ENCODE data around the gene SVIL.
"Not testable (repeated sequence)": the region's sequence is repeated elsewhere in the genome, so short reads cannot be mapped to it uniquely, and the experiment has no call there.

SVIL gene

DNA sequence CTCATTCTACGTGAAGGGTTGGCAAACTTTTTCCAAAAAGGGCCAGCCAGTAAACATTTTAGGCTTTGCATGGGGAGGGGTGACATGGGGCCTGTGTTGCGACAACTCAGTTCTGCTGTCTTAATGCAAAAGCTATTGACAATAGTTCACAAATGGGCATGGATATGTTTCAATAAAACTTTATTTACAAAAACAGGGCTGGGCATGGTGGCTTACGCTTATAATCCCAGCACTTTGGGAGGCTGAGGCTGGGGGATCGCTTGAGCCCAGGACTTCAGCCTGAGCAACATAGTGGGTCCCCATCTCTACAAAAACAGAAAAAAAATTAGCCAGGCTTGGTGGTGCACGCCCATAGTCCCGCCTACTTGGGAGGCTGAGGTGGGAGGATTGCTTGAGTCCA lies 141.1 kb downstream of the SVIL start:
- in situ Hi-C loops (cut with HindIII; ENCODE audit: low sequenced_read_pairs) = no loop called here

DNA sequence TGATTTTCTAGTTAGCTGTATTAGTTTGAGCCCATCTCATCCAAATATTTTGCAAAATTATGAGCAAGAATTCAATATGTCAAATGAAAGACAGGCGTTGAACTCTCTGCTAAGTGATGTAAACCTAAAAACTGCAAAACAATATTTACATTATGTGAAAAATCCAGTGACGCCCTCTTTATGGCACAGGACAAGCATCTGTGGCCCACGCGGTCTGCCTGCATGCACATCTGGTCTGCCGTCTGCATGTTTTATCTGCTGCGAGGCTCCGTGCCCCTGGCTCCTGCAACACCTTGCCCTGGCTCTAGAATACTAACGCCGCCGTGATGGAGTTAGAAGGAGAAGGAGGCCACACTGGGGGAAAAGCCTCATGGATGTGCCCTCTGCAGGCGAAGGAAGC lies 142.0 kb downstream of the SVIL start:
- in situ Hi-C loops (cut with HindIII; ENCODE audit: low sequenced_read_pairs) = no loop called here

DNA sequence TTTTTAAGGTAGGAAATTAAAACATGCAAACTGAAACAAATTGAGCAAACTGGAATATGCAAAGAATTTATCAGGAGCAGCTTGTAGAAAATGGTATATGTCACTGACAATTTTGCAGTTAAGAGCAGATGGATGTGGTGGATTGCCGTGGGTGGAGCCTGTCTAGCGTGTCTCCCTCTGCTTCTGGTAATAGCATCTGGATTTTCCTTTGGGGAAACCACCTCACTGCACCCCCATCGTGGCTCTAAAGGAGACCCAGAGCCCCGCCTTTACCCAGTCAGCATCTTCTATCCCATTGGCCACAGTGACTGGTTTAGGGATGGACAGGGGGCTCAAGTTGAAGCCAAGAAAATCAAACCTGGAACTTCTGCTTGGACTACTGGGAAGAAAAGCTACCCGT lies 142.9 kb downstream of the SVIL start:
- in situ Hi-C loops (cut with HindIII; ENCODE audit: low sequenced_read_pairs) = no loop called here

DNA sequence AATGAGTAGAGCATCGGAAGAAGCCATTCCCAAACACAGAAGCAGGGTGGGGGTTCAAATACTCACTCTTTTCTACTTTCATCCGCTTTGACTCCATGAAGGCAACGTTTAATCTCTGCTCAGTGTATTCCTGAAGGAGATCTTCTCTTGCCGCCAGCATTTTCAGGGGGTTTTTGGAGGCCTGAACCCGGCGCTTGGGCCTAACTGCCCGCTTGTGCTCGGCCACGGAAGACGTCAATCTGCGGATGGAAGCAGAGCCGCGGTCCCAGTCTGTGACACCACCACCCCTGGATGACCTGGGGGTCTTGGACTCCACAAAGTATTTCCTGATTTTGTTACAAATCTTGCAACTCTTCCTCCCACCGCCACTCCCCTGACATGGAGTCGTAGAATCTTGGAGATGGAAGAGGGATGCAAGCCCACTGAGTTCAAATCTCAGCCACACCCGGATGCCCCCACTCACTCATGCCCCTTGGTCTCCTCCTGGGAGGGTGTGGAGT lies 143.9 kb downstream of the SVIL start:
- in situ Hi-C loops (cut with HindIII; ENCODE audit: low sequenced_read_pairs) = not testable (repeated sequence)

DNA sequence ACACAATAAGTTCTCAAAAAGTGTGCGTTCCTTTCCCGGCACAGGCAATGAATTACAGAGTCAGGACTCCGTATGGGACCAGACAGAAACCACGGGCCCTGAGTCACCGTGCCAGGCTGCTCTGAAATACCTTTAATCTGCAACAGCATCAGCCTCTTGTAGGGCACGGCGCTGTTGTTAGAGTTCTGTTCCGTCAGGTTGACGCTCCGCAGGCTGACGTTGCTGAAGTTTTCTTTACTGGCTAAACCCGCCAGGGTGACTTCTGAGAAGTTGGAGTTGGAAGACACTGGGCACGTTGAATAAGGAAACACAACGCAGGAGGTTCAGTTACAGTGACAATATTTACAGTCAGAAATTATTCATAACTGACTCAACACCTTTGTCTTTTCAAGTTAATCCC lies 146.3 kb downstream of the SVIL start:
- in situ Hi-C loops (cut with HindIII; ENCODE audit: low sequenced_read_pairs) = not testable (repeated sequence)

DNA sequence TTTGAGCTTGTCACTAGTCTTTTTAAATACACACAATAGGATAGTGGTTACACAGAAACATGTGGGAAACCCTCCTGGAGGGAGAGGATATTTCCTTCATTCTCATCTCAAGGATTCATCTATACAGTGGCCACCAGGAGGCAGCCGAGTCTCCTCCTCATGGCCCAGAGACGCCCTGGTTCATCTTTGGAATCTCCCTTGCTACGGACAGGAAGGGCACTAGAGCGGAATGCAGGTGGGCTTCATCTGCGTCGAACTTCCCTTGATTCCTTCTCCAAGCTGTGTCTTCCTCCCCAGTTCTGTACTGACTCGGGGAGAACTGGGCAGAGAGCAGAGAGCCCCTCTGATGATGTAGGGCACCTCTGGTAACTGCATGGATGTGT lies 146.9 kb downstream of the SVIL start:
- in situ Hi-C loops (cut with HindIII; ENCODE audit: low sequenced_read_pairs) = not testable (repeated sequence)

DNA sequence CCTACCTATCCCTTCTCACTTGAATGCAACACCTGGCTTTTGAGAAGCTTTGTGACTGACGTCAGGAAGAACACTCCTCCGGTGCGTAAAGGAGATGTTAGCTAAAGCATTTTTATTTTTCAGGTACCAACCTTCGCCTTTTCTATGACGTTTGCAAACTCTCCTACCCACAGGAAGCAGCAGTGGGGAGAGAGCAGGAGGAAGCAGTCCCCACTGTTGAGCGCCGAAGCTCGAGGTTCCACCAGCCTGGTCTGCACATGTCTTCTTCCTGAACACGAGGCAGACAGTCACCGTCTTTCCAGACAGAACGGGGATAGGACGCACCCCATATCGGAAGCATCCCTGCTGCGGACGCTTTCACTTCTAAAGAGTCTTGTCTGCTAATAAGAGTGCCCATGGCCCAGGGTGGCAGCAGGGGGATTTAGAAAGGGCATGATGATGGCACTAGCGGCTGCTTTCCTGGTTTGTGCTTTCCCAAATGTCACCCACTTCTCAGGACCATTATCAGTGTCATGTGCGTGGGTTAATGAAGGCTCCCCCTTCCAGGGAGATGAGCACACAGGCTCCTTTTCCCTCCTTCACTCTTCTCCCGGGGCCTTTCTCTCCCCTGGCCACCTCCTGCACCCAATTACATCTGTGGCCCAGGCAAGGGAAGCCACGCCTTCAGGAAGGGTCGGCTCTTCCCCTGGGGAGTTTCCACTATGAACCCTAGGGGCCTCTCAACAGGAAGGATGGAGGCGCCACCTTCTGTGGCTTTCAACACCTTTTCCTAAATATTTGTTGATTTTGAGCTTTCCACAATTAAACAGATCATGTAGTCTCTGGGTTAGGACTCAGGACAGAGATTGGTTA lies 147.5 kb downstream of the SVIL start:
- in situ Hi-C loops (cut with HindIII; ENCODE audit: low sequenced_read_pairs) = not testable (repeated sequence)

DNA sequence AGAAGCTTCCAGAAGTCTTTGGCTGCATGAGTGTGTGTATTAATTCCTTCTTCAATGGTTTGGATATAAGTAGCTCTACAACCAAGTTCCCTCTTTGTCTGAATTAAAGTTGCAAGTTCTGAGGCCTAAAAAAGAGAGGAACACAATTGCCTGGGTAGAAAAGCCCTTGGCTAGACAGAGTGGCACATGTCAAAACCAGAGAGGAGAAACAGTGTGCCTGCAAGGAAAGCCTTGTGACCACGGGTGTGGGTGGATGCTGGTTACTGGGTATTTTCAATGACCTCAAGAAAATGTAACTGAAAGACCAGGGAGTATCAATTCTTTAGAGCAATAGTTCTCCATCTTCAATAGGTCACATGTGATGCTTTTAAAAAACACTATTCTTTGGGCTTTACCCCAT lies 148.3 kb downstream of the SVIL start:
- in situ Hi-C loops (cut with HindIII; ENCODE audit: low sequenced_read_pairs) = no loop called here

DNA sequence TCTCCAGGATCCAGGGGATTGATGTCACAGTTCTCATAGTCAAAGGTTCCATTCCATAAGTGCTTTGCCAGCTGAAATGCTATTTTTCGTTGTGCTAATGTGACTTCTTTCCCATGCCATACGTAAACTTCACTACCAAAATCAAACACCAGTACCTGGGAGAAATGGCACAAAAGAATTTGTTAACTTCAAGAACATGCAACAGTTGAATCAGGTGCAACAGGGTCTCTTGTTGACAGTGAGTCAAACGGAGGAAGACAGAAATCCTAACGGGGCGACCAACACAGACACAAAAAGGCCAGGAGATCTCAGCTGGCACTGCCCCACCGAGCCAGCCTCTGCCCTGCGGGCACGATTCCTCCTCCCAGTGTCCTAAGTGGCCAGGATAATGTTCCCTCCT lies 150.1 kb downstream of the SVIL start:
- in situ Hi-C loops (cut with HindIII; ENCODE audit: low sequenced_read_pairs) = not testable (repeated sequence)

DNA sequence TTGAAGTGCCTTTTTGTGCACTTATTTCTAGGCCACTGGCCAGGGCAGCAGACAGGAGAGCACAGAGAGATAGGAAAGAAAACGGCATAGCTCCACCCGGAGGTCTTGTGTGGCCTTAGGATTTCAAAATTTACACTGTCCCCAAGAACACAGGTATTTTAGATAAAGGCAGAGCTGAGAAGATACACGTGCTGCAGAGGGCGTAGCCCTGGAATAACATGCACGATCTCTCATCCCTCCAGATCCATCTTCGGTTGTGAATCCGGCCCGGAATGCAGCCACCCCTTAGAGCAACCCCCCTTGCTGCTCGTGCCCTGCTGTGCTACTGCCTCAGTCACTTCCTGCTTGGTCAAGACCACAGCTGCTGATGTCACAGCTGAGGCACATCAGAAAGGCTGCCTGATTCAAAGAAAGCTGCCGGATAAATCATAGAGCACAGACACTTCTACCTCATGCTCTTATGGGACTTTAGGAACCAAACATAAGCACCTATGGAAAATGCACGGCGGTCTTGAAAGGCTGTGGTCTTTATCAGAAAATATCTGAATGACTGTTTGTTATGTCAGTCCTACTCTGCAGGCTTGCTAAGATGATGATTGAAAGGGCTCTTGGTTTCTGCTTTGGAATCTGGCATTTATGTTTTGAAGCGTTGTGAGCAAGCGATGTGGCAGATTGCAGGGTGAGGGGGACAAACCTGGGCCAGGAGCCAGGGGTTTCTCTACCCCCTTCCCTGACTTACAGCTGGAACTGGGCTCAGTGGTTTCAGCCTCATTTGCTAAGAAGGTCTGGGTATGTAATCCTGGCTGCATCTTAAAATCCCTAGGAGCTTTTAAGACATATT lies 152.0 kb downstream of the SVIL start:
- in situ Hi-C loops (cut with HindIII; ENCODE audit: low sequenced_read_pairs) = no loop called here

DNA sequence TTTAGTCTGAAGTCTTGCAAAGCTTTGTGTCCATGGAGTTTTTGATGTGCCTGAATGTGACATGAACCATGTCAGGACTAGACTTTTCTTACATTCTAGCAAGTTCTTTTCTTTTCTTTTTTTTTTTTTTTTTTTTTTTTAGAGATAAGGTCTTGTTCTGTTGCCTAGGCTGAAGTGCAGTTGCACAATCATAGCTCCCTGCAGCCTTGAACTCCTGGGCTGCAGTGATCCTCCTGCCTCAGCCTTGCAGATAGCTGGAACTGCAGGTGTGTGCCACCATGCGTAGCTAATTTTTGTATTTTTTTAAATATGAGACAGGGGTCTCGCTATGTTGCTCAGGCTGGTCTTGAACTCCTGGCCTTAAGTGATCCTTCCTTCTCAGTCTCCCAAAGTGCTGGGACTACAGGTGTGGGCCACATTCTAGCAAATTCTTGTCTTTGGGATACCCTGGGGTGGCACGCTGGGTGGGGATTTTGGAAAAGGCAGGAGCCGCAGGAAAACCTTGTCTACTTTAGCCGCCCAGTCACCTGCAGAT lies 152.8 kb downstream of the SVIL start:
- in situ Hi-C loops (cut with HindIII; ENCODE audit: low sequenced_read_pairs) = no loop called here

DNA sequence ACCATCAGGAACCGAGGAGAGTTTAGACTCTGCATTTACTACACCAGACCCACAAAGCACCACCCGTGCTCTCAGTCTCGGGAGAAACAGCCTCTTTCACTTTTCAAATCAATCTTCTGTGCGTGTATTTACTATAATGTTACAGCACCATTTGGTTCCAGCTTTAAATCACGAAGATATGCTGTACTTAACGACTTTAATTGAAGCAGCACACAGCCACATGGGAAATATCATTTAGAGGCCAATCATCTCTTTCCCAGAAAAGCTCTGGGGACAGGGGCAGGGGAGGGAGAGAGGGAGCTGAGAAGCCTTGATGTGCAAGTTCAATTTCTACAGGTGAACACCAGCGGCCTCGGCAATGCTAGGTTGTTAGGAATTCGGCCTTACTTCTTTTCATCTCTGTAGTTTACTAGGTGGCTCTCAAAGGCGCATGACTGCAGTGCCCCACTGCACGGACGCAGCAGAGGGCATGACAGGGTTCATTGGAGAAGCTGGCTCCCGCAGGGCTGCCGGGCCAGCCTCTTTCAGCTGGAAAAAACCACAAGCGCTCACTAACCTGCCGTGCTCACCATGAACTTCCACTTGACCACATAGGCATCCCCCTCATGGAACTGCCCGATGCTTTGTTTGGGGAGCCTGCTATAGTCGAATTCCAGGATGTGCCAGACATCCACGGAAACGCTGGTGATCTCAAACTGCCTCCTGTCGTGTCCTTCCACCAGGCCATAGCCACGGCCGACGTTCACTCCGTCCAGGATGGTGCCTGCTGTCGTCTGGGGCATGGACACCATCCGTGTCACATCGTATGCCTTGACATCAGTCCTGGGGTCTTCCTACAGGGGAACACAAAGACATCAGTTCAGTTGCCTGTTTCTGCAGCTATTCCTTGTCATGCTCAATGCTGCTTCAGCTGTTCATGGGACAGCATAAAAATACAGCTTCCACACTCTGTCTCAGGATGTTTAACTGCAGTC lies 154.5 kb downstream of the SVIL start:
- in situ Hi-C loops (cut with HindIII; ENCODE audit: low sequenced_read_pairs) = no loop called here

DNA sequence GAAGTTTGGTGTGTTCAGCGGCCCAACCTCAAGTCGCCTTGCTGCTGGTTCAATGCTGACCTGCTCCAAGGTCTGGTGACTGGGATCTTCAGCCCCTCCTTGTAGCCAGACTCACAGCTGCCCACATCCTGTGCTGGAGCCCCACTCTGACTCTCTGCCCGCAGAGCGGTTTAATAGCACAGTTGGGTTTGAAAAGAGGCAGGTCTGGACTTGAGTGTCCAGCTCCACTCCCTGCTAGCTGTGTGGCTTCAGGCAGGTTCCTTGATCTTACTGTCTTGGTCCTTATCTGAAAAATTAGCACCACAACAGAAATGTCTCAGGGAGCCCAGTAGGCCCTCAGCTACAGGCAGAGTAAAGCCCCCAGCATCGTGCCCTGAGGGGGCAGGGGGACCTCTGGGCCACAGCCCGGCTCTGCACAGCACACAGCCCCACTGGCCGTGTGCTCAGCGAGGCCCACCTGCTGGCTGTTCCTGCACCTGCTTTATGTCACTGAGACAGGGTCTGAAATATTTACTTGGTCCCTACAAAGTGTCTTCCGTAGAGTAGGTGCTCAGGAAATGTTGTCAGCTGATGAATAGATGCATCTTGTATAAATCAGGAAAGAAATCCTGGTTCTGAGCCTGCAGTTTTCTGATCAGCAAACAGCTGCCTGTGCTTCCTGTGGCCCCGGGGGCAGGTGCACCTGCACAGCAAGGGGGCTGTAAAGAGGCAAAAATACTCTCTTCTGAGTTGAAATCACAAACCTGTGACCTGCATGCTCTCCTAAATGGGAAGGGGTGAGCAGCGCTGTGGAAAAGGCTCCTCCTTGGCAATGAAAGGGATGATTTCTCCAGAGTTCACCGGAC lies 155.5 kb downstream of the SVIL start:
- in situ Hi-C loops (cut with HindIII; ENCODE audit: low sequenced_read_pairs) = no loop called here

DNA sequence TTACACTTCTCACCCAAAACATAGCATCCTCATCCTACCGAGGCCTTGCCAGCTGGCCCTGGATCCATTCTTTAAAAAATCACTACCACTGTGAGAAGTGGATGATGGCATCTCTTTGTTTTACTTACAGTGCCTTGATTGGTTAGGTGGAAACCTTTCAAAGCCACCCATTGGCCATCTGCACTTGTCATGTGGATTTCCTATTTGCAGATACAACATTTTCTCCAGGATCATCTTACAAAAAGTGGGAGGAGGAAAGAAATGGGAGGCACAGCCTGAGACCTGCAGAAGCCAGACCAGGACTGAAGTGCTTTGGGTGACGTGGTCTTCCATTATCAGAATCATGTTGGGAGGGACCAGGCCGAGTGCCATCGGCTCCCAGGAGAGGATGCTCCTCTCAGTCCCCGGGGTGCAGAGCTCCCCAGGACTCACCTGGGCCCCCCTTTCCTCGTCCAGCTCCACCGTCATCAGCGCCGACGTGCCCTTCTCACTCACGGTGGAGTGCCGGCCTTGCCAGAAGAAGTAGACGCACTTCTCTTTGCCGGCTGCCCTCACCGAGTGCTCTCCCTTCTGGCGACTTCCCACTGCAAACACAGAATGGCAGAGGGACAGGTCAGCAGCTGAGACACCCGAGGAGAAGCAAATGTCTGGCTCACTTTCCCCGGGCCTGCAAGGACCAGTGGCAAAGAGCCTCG lies 161.2 kb downstream of the SVIL start:
- in situ Hi-C loops (cut with HindIII; ENCODE audit: low sequenced_read_pairs) = no loop called here

DNA sequence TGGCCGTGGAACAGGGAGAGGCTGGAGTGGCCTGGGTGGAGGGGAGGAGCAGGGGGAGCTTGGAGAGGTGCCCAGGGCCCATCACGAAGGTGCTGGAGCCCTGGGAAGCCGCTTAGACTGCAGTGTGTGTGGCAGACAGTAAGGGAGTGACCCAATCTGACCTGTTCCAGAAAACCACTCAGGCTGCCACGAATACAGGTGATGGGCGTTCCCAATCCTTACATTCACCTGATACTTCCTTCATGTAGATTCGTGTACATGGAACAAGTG lies 161.7 kb downstream of the SVIL start:
- in situ Hi-C loops (cut with HindIII; ENCODE audit: low sequenced_read_pairs) = no loop called here

DNA sequence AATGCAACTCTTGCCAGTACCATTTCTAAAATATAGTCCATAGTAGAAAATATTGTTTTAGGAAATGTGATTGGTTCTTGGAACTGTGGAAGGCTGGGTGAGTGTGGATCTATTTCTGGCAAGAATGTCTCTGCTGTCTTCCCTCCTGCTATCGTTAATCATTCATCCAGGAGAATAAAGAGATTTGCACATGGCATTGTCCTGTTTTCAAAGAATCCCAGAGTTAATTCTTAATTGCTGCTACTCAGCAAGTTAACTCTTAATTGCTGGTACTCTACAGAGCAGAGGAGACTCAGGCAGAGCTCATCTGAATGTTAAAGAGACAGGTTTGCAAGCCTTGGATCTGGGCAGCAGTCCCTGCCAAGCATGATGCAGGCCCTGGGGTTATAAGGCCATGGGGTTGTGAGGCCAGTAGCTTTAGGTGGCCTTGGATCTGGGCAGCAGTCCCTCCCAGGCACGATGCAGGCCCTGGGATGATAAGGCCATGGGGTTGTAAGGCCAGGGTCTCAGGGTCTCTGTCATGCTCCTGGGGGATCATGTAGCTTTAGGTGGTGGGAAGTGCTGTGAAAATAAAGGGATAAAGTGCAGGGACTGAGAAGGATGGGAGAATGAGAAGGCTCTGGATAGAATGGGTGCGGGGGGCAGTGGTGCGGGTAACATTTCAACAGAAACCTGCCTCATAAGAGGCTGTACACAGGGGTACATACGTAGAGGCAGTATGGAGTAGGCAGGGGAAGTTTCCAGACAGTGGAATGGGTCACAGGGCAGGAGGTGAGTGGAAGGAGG lies 162.3 kb downstream of the SVIL start:
- in situ Hi-C loops (cut with HindIII; ENCODE audit: low sequenced_read_pairs) = no loop called here

DNA sequence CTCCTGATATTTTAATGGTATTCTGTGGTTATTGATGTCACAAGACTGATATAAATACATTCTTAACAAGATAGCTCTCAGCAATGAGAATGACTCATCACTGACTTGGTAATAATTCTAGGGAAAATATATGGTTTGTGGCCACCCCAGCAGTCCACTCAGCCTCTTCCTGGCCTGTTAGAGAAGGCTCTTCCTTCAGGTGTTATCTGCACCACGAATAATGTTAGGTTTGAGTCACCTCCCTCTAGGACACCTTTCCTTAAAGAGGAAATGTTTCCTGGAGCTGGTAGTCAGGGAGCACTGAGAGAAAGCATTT lies 163.3 kb downstream of the SVIL start:
- in situ Hi-C loops (cut with HindIII; ENCODE audit: low sequenced_read_pairs) = no loop called here

DNA sequence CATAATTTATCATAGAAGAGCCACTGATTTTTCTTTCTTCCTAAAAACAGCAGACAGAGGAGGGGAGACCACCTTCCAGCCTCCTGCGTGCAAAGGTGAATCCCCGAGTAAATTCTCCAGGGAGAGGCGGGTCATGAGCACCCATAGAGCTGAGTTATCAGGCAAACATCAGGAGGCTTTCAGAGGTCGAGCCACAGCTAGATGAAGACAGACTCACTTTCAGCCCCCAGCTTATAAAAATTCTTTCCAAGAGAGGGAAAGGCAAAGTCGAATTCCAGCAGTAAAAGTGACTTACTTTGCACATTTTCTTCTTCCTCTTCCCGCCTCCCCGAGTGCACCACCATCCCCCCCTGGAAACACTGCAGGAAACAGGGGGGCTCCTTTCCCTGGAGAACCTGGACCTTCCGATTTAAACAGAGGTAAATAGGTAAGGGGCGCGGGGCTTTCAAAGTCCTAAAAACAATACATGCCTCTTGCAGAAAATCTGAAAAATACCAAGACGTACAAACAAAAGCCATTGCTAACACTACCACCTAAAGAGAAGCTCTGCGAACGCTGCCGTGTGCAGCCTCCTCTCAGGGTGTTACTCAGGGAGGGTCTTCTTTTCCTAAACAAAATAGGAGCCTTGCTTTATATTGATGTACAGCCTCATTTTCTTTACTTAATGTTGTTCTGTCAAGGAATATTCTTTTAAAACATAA lies 163.8 kb downstream of the SVIL start:
- in situ Hi-C loops (cut with HindIII; ENCODE audit: low sequenced_read_pairs) = no loop called here
